MCF 10A (cell line): ENCODE results near the gene DNAH2. TPM values are rescaled to one million over a fixed set of nuclear protein-coding genes. Genes with fewer than 3 reads are reported as not detected.
A peak's percentile ranks its signal among the peaks of the same experiment; 100 is the strongest.

ENCODE experiments used
- BruUV-seq: library from RNA; stranded (reverse); fragments of 400-500 nt; replicated peaks from 2 replicates; lab custom pipeline; 2021; lab: Mats Ljungman, UMichigan
- CTCF ChIA-PET: fragments of 300-600 bp; sonication (Branson Sonifier 250); formaldehyde crosslinking; extraction: SDS; loops from one replicate; lab custom pipeline; 2021; ENCODE audit warnings: antibody characterized with exemption, inconsistent platforms; lab: Yijun Ruan, JAX
- POLR2A ChIA-PET: fragments of 300-600, 350-650 bp; sonication (Branson Sonifier 250); formaldehyde crosslinking; extraction: SDS; loops from one replicate; lab custom pipeline; 2020; ENCODE audit warnings: antibody characterized with exemption, inconsistent platforms; lab: Yijun Ruan, JAX
- DNase-seq: peaks from one replicate; pipeline ENCODE4 v3.0.0-alpha.2; 2018; ENCODE audit not compliant: unreplicated experiment
- H3K27ac Mint-ChIP-seq: one replicate; pipeline ENCODE4 v1.8.0; 2022; ENCODE audit warnings: mild to moderate bottlenecking, low read depth, mixed read lengths; ENCODE audit not compliant: unreplicated experiment
- H3K27me3 Mint-ChIP-seq: one replicate; pipeline ENCODE4 v1.8.0; 2022; ENCODE audit warnings: mixed read lengths; ENCODE audit not compliant: insufficient read depth, unreplicated experiment
- H3K36me3 Mint-ChIP-seq: one replicate; pipeline ENCODE4 v1.8.0; 2022; ENCODE audit warnings: mild to moderate bottlenecking, moderate library complexity, mixed read lengths; ENCODE audit not compliant: insufficient read depth, unreplicated experiment
- H3K4me1 Mint-ChIP-seq: one replicate; pipeline ENCODE4 v1.8.0; 2022; ENCODE audit warnings: mixed read lengths; ENCODE audit not compliant: insufficient read depth, unreplicated experiment
- H3K4me3 Mint-ChIP-seq: one replicate; pipeline ENCODE4 v1.8.0; 2022; ENCODE audit warnings: mild to moderate bottlenecking, moderate library complexity, mixed read lengths; ENCODE audit not compliant: unreplicated experiment
- H3K9me3 Mint-ChIP-seq: one replicate; pipeline ENCODE4 v1.8.0; 2022; ENCODE audit warnings: mixed read lengths; ENCODE audit not compliant: unreplicated experiment
- CTCF ChIP-seq: fragments of 200-600 bp; IDR thresholded peaks from one replicate; pipeline ENCODE4 v1.8.0; 2022; ENCODE audit warnings: antibody characterized with exemption, mild to moderate bottlenecking; ENCODE audit not compliant: unreplicated experiment
- intact Hi-C: fragments of 100-400 bp; cut with micrococcal nuclease; formaldehyde crosslinking; loops from 2 replicates; pipeline ENCODE4 v1.14.1; 2022
- total RNA-seq: library from RNA; stranded (reverse); gene quantifications from 2 replicates; pipeline ENCODE4 v1.2.3, GENCODE V29; 2022

The DNAH2 gene
- total RNA-seq, 1 experiment from 2014 or later = 0.12 TPM

- no peak for TF ChIP-seq CTCF
- Mint-ChIP-seq H3K4me1 (peaks cover 7% of the 10 kb centered on the region), H3K36me3 (peaks cover 24% of the 10 kb centered on the region), H3K4me3 (no peak within 1 kb of the TSS), H3K27me3 (no peaks in the 10 kb centered on the region), H3K9me3 (no peaks in the 10 kb centered on the region), H3K27ac (no peak within 1 kb of the TSS)
- intact Hi-C loops = no loop called here
- CTCF ChIA-PET = interaction anchor here (0.6 to 0.9 kb wide), 2 partner anchors 21 to 114 kb away, joined by 3 read pairs; no protein-coding TSS in a partner anchor
- POLR2A ChIA-PET = interaction anchor here (2.1 to 3.1 kb wide), 3 partner anchors 12 to 112 kb away, joined by 9 to 70 read pairs (median 65); partner anchors contain the start of gene KDM6B
- DNase-seq = no peak
- BruUV-seq = no TSS peak
Measured at GRCh38 chr17:7854851-7855659, 137.5 kb downstream of the DNAH2 start, which contains the start of gene TMEM88. Gene TMEM88, plus strand, starts transcription at chr17:7855066. Its CDS starts 9 bp downstream, at chr17:7855075.

- no peaks in the 10 kb centered on the region for H3K27me3 Mint-ChIP-seq
- POLR2A ChIA-PET = interaction anchor here (1.9 to 3.1 kb wide), 4 partner anchors 13 to 133 kb away, joined by 9 to 70 read pairs (median 38); partner anchors contain the start of gene KDM6B
Measured at GRCh38 chr17:7855660-7856010, 138.1 kb downstream of the DNAH2 start.

GRCh38 chr17:7856011-7856810 lies 138.7 kb downstream of the DNAH2 start:
- intact Hi-C loops = loop anchor here (1.0 kb wide), 1 partner anchor 113 kb away; no protein-coding TSS in a partner anchor
- Mint-ChIP-seq H3K27me3 (no peaks in the 10 kb centered on the region), H3K4me1 (peaks cover 7% of the 10 kb centered on the region), H3K4me3 (no peak overlapping the region), H3K9me3 (no peaks in the 10 kb centered on the region), H3K27ac (no peak overlapping the region), H3K36me3 (peaks cover 24% of the 10 kb centered on the region)
- CTCF ChIA-PET = interaction anchor here (0.6 to 1.1 kb wide), 9 partner anchors 23 to 217 kb away, joined by 3 to 8 read pairs (median 4); no protein-coding TSS in a partner anchor
- POLR2A ChIA-PET = interaction anchor here (1.0 to 3.1 kb wide), 16 partner anchors 9 to 420 kb away, joined by 3 to 70 read pairs (median 8); partner anchors contain the start of genes CHD3, FXR2, KDM6B and RNF227
- no peak for TF ChIP-seq CTCF
- no TSS peak for BruUV-seq
- DNase-seq = peak; percentile 30

More at GRCh38 chr17:7855660-7856010, 138.1 kb downstream of the DNAH2 start:
- Mint-ChIP-seq H3K4me3 (no peak overlapping the region), H3K27ac (no peak overlapping the region), H3K4me1 (peaks cover 7% of the 10 kb centered on the region), H3K36me3 (peaks cover 27% of the 10 kb centered on the region), H3K9me3 (no peaks in the 10 kb centered on the region)
- BruUV-seq = no TSS peak
- no peak for DNase-seq
- TF ChIP-seq CTCF = no peak
- intact Hi-C loops = loop anchor here (1.0 kb wide), 1 partner anchor 112 kb away; no protein-coding TSS in a partner anchor
- CTCF ChIA-PET = interaction anchor here (0.6 to 0.9 kb wide), 2 partner anchors 22 to 115 kb away, joined by 3 read pairs; no protein-coding TSS in a partner anchor
